CD4-positive, CD25-positive, alpha-beta regulatory T cell (primary cell): ENCODE results near the gene DCTPP1. TPM values are rescaled to one million over a fixed set of nuclear protein-coding genes. Genes with fewer than 3 reads are reported as not detected.

Experiments used
- ATAC-seq, 2 donors: fragments of 150-1000 bp; cut with Tn5 transposase; one replicate each; pipeline ENCODE4 v1.10.0; 2021; ENCODE audit warnings: low read depth in 2 of 2, moderate number of reproducible peaks in 2 of 2, moderate library complexity in 1 of 2
- DNase-seq, 3 donors: peaks; one replicate each; pipeline versions ENCODE4 v3.0.0 to v3.0.0-alpha.2; 2012 to 2022; ENCODE audit warnings: mixed read lengths in 1 of 3
- H3K27ac ChIP-seq: one replicate; pipeline ENCODE4 v1.7.0; 2013; ENCODE audit warnings: mild to moderate bottlenecking, low read length; ENCODE audit not compliant: insufficient read depth, poor library complexity, severe bottlenecking
- H3K27me3 ChIP-seq: one replicate; pipeline ENCODE4 v1.7.0; 2013; ENCODE audit warnings: low read length; ENCODE audit not compliant: control insufficient read depth, insufficient read depth
- H3K36me3 ChIP-seq: one replicate; pipeline ENCODE4 v1.7.0; 2013; ENCODE audit warnings: mild to moderate bottlenecking, low read length, moderate library complexity; ENCODE audit not compliant: control insufficient read depth, insufficient read depth
- H3K4me1 ChIP-seq: 2 replicates; pipeline ENCODE4 v1.7.0; 2013; ENCODE audit warnings: mild to moderate bottlenecking, low read length; ENCODE audit not compliant: insufficient read depth, control insufficient read depth, poor library complexity, severe bottlenecking
- H3K4me3 ChIP-seq: one replicate; pipeline ENCODE4 v1.7.0; 2013; ENCODE audit warnings: low read depth, mild to moderate bottlenecking, low read length, moderate library complexity
- H3K9me3 ChIP-seq, 2 experiments: 1 replicate in 1 of 2; 2 replicates in 1 of 2; pipeline ENCODE4 v1.7.0; 2013; ENCODE audit warnings: low read length in 2 of 2, mild to moderate bottlenecking in 1 of 2, moderate library complexity in 1 of 2; ENCODE audit not compliant: control insufficient read depth in 2 of 2
- H3K27ac Mint-ChIP-seq, 3 donors: one replicate each; pipeline ENCODE4 v1.8.0; 2020 to 2022; ENCODE audit warnings: mild to moderate bottlenecking in 3 of 3, mixed read lengths in 3 of 3, moderate library complexity in 2 of 3
- H3K27me3 Mint-ChIP-seq: one replicate; pipeline ENCODE4 v1.8.0; 2022; ENCODE audit warnings: mild to moderate bottlenecking, mixed read lengths
- H3K36me3 Mint-ChIP-seq: one replicate; pipeline ENCODE4 v1.8.0; 2020; ENCODE audit warnings: mixed read lengths
- H3K4me1 Mint-ChIP-seq, 4 donors: one replicate each; pipeline ENCODE4 v1.8.0; 2020 to 2022; ENCODE audit warnings: mixed read lengths in 4 of 4, mild to moderate bottlenecking in 1 of 4
- H3K4me3 Mint-ChIP-seq, 4 donors: one replicate each; pipeline ENCODE4 v1.8.0; 2020 to 2022; ENCODE audit warnings: mild to moderate bottlenecking in 4 of 4, mixed read lengths in 4 of 4, moderate library complexity in 3 of 4
- H3K9me3 Mint-ChIP-seq, 7 donors: one replicate each; pipeline ENCODE4 v1.8.0; 2020 to 2022; ENCODE audit warnings: mixed read lengths in 7 of 7, mild to moderate bottlenecking in 3 of 7, moderate library complexity in 2 of 7
- polyA plus RNA-seq, 4 donors: library from polyadenylated mRNA; unstranded; fragments of 300-500 nt; fragmentation: Illumina TruSeq; gene quantifications; one replicate each; pipeline ENCODE4 v1.2.3, GENCODE V29; 2021
- total RNA-seq: library from RNA; stranded (reverse); gene quantifications from one replicate; pipeline ENCODE4 v1.2.3, GENCODE V29; 2022

Gene DCTPP1
- total and polyA plus RNA-seq, 5 donors from 2014 or later = 20.1 to 110 (median 102) TPM

DNA sequence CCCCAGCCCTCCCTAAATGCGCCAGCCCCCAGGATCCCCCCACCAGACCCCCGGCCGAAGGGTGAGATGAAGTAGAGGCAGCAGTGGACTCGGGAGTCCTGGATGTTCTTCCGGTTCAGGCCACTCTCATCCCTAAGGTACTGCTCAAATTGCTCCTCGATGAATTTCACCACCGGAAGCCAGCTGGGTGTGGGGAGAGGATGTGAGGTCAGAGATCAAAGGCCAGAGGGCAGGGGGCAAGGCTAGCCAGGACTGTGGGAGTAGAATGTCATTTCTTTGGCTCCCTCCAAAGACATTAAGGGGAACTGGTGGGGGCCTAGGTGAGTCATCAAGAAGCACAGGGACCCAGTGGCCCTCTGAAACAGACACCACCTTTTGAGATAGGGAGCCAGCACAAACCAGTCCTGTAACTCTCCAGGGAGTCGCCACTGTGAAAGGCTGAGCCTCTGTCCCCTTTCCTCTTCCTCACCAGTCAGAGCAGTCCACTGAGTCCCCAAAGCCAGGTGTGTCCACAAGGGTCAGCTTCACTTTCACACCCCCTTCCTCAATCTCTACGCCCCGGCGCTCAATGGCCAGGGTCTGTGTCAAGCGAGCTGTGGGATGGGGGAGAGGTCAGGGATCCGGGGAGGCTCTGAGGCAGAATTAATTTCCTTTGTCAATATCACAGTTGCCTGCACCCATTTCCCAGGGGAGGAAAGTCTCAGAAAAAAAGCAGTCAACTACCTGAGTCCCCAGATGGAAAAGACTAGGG is 48.4 kb downstream of the DCTPP1 start:
- peaks cover 0 to 78% (median 39%) of the 10 kb centered on the region in 4 donors for H3K4me1 Mint-ChIP-seq
- H3K36me3 Mint-ChIP-seq = peaks cover 4% of the 10 kb centered on the region
- H3K9me3 Mint-ChIP-seq = peaks cover 0 to 2% (median 0%) of the 10 kb centered on the region in 7 donors
- Histone ChIP-seq H3K27ac (peak overlapping the region; percentile 100), H3K4me3 (peak overlapping the region; percentile 82), H3K27me3 (no peaks in the 10 kb centered on the region), H3K36me3 (no peaks in the 10 kb centered on the region), H3K9me3 (no peaks in the 10 kb centered on the region), H3K4me1 (peaks cover 74% of the 10 kb centered on the region)
- peak overlapping the region; percentile 92 to 100 (median 100) for H3K27ac Mint-ChIP-seq
- ATAC-seq = no peak
- peak overlapping the region; percentile 94 to 98 (median 96) for H3K4me3 Mint-ChIP-seq
- H3K27me3 Mint-ChIP-seq = peaks cover 9% of the 10 kb centered on the region
- peak in 1 of 3 donors; percentile 62 for DNase-seq

DNA sequence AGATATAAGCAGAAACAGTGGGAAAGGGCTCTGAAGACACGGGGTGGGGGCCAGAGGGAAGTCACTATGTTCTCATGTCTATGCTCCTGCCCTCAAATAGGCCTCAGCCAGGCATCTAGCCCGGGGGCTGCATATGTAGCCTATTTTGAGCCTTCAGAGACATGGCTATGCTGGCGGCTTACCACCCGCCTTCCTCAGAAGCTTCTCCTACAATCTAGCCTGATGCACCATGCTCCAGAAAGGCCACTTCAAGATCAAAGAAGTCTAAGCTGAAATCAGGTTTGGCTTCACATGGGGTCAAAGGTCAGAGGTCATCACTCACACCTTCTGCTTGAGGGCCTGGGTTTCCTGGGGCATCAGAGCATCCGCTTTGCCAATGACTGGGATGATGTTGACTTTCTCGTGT is 49.0 kb downstream of the DCTPP1 start:
- Histone ChIP-seq H3K9me3 (no peaks in the 10 kb centered on the region), H3K4me1 (peaks cover 74% of the 10 kb centered on the region), H3K4me3 (peak overlapping the region; percentile 82), H3K27me3 (no peaks in the 10 kb centered on the region), H3K27ac (peak overlapping the region; percentile 100), H3K36me3 (no peaks in the 10 kb centered on the region)
- H3K27ac Mint-ChIP-seq = peak overlapping the region; percentile 92 to 100 (median 100)
- peaks cover 4% of the 10 kb centered on the region for H3K36me3 Mint-ChIP-seq
- ATAC-seq (no peak), DNase-seq (peak in 1 of 3 donors; percentile 37)
- H3K4me3 Mint-ChIP-seq = peak overlapping the region; percentile 93 to 98 (median 94)
- peaks cover 0 to 2% (median 0%) of the 10 kb centered on the region in 7 donors for H3K9me3 Mint-ChIP-seq
- H3K27me3 Mint-ChIP-seq = peaks cover 9% of the 10 kb centered on the region
- H3K4me1 Mint-ChIP-seq = peaks cover 0 to 78% (median 39%) of the 10 kb centered on the region in 4 donors

DNA sequence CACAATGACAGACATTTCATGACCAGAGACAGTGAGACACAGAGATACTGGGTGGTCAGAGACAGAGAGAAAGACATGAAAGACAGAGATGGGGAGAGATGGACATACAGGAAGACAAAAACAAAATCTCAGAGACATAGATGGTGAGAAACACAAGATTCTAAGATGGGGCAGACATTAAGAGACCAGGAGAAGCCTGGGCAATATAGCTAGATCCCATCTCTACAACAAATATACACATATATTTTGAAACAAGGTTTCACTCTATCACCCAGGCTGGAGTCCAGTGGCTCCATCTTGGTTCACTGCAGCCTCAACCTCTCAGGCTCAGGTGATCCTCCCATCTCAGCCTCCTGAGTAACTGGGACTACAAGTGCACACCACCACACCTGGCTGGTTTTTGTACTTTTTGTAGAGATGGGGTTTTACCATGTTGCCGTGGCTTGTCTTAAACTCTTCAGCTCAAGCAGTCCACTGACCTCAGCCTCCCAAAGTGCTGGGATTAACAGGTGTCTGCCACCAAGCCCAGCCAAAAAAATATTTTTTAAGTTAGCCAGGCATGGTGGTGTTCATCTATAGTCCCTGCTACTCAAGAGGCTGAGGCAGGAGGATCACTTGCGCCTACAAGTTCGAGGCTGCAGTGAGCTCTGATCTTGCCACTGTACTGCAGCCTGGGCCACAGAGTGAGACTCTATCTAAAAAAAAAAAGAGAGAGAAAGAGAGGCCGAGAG is 49.6 kb downstream of the DCTPP1 start:
- no peak for ATAC-seq
- H3K27me3 Mint-ChIP-seq = peaks cover 9% of the 10 kb centered on the region
- Histone ChIP-seq H3K4me1 (peaks cover 74% of the 10 kb centered on the region), H3K27me3 (no peaks in the 10 kb centered on the region), H3K36me3 (no peaks in the 10 kb centered on the region), H3K27ac (peak overlapping the region; percentile 100), H3K9me3 (no peaks in the 10 kb centered on the region), H3K4me3 (peak overlapping the region; percentile 28)
- no peak for DNase-seq
- peaks cover 0 to 79% (median 39%) of the 10 kb centered on the region in 4 donors for H3K4me1 Mint-ChIP-seq
- H3K27ac Mint-ChIP-seq = peak overlapping the region; percentile 96 to 100 (median 100)
- H3K9me3 Mint-ChIP-seq = peaks cover 0 to 2% (median 0%) of the 10 kb centered on the region in 7 donors
- H3K4me3 Mint-ChIP-seq = peak overlapping the region; percentile 93 to 99 (median 96)
- peaks cover 4% of the 10 kb centered on the region for H3K36me3 Mint-ChIP-seq

DNA sequence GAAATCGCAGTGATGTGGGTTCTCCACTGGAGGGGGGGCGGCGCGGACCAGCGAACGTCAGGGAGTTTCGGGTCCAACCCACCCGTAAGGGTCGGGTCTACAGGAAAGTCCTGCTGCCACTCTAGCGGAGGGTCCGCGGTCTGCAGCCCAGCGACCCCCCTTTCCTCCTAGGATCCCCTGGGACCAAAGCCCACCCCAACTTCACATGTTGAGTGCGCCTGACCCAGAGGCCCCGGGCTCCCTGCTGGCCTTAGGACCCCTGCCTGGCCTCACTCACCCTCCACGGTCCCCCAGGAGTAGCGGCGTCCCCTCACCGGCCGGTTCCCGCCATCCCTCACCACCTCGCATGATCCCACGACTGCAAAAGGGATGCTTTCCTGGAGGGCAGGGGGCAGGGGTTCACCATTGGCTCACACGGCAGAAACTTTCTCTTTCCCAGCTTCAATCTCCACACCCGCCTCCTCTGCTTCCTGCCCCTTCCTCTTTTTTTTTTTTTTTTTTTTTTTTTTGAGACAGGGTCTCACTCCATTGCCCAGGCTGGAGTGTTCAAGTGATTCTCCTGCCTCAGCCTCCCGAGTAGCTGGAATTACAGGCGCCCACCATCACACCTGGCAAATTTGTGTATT is 50.6 kb downstream of the DCTPP1 start:
- Histone ChIP-seq H3K9me3 (no peaks in the 10 kb centered on the region), H3K36me3 (no peaks in the 10 kb centered on the region), H3K4me3 (peak overlapping the region; percentile 28), H3K27me3 (no peaks in the 10 kb centered on the region), H3K4me1 (peaks cover 74% of the 10 kb centered on the region), H3K27ac (peak overlapping the region; percentile 100)
- ATAC-seq = no peak
- no peak for DNase-seq
- H3K27ac Mint-ChIP-seq = peak overlapping the region; percentile 96 to 100 (median 100)
- peaks cover 0 to 2% (median 0%) of the 10 kb centered on the region in 7 donors for H3K9me3 Mint-ChIP-seq
- peaks cover 9% of the 10 kb centered on the region for H3K27me3 Mint-ChIP-seq
- H3K4me1 Mint-ChIP-seq = peaks cover 0 to 77% (median 39%) of the 10 kb centered on the region in 4 donors
- H3K36me3 Mint-ChIP-seq = peaks cover 4% of the 10 kb centered on the region
- peak overlapping the region; percentile 95 to 99 (median 98) for H3K4me3 Mint-ChIP-seq

DNA sequence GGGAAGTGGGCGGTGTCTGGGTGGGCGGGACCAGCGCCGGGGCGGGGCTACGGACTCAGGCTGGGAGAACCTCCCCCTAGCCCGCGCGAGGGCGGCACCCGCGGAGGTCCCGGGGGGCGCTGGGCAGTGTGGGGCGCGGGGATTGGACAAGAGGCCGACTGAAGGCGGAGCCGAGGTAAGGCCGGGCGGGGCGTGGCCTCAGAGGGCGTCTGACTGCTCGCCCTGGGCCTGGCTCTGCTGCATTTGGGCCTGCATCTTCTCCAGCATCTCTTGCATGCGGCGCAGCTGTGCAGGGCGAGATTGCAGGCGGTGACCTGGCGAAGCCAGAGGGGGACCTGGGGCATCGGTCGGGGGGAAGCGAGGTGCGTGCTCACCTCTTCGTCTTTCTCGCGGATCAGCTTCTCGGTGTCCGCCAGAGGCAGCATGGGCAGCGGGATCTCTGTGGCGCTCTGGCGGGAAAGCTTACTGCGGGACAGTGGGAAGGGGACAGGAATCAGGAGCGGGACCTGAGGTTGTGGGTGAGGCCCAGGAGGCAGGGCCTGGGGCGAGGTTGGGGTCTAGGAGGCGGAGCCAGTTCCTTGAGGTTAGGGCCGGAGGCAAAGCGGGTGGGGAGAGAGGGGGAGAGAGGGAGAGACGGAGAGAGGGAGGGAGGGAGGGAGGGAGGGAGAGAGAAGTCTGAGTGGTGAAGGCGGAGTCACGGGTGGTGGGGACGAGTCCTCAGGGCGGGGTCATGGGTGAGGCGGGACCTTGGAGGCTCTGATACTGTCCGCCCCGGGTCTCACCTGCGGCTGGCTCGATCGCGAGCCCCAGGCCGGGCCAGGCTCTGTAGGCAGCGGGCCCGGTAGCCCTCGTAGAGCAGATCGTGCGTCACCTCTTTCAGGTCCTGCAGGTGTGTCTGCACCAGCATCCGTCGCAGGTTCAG is 51.3 kb downstream of the DCTPP1 start:
- peaks cover 9% of the 10 kb centered on the region for H3K27me3 Mint-ChIP-seq
- ATAC-seq = peak; percentile 83 to 87
- H3K9me3 Mint-ChIP-seq = peaks cover 0 to 2% (median 0%) of the 10 kb centered on the region in 7 donors
- Histone ChIP-seq H3K4me1 (peaks cover 67% of the 10 kb centered on the region), H3K4me3 (peak overlapping the region; percentile 64), H3K27ac (peak overlapping the region; percentile 100), H3K27me3 (no peaks in the 10 kb centered on the region), H3K9me3 (no peaks in the 10 kb centered on the region), H3K36me3 (no peaks in the 10 kb centered on the region)
- H3K4me1 Mint-ChIP-seq = peaks cover 0 to 70% (median 35%) of the 10 kb centered on the region in 4 donors
- H3K4me3 Mint-ChIP-seq = peak overlapping the region; percentile 95 to 99 (median 98)
- H3K36me3 Mint-ChIP-seq = peaks cover 4% of the 10 kb centered on the region
- peak overlapping the region; percentile 93 to 100 (median 100) for H3K27ac Mint-ChIP-seq
- DNase-seq = peak; percentile 99

DNA sequence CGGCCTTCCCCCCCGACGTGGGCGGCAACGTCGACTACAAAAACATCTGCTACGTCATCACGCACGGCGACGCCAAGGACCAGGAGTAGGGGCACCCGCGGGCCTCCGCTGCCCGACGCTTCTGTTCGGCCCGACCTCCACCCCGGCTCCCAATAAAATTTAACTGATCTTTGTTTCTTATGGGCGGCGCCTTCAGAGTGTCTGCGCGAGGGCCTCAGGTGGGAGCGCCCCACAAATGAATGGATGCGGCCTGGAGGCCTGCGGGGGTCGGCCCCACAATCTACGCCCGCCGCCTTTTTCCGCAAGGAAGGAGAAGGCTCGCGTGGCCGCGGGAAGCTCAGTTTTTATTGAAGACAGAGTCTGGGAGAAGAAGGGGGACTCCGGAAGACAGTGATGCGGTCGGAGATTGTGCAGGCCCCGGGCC is 52.0 kb downstream of the DCTPP1 start:
- Mint-ChIP-seq H3K4me1 (peaks cover 0 to 64% (median 34%) of the 10 kb centered on the region in 4 donors), H3K4me3 (peak overlapping the region; percentile 95 to 99 (median 98)), H3K9me3 (peaks cover 0 to 2% (median 0%) of the 10 kb centered on the region in 7 donors), H3K27ac (peak overlapping the region; percentile 93 to 100 (median 100)), H3K36me3 (peaks cover 4% of the 10 kb centered on the region), H3K27me3 (peaks cover 9% of the 10 kb centered on the region)
- Histone ChIP-seq H3K9me3 (no peaks in the 10 kb centered on the region), H3K27me3 (no peaks in the 10 kb centered on the region), H3K36me3 (no peaks in the 10 kb centered on the region), H3K4me1 (peaks cover 60% of the 10 kb centered on the region), H3K27ac (peak overlapping the region; percentile 100), H3K4me3 (no peak overlapping the region)
- peak; percentile 42 to 45 for ATAC-seq
- DNase-seq = peak; percentile 87 to 93 (median 92)
